Suprapubic skin (tissue), 4 donors: ENCODE data around the gene CHST12. TPM values are rescaled to one million over a fixed set of nuclear protein-coding genes. Genes with fewer than 3 reads are reported as not detected.

ENCODE experiments used
- DNase-seq, 2 donors: peaks; one replicate each; pipeline ENCODE4 v3.0.0-alpha.2; 2019; ENCODE audit warnings: low spot score in 2 of 2
- H3K27ac ChIP-seq: fragments of 200-600 bp; sonication (generic); one replicate; pipeline ENCODE4 v1.5.1; 2019
- H3K27me3 ChIP-seq: fragments of 200-600 bp; sonication (generic); one replicate; pipeline ENCODE4 v1.5.1; 2019
- H3K36me3 ChIP-seq: fragments of 200-600 bp; sonication (generic); one replicate; pipeline ENCODE4 v1.5.1; 2019
- H3K4me1 ChIP-seq: fragments of 200-600 bp; sonication (generic); one replicate; pipeline ENCODE4 v1.5.1; 2019
- H3K4me3 ChIP-seq: fragments of 200-600 bp; sonication (generic); one replicate; pipeline ENCODE4 v1.5.1; 2019; ENCODE audit warnings: mild to moderate bottlenecking
- H3K9me3 ChIP-seq: fragments of 200-600 bp; sonication (generic); one replicate; pipeline ENCODE4 v1.5.1; 2019
- EP300 ChIP-seq: sonication (generic); formaldehyde crosslinking; IDR thresholded peaks from one replicate; pipeline ENCODE4 v1.6.1; 2017; ENCODE audit warnings: antibody characterized with exemption
- POLR2A ChIP-seq, 2 donors: fragments of 450-650 bp; IDR thresholded peaks; one replicate each; pipeline ENCODE4 v1.6.1; 2017; ENCODE audit warnings: antibody characterized with exemption in 2 of 2, mild to moderate bottlenecking in 2 of 2, moderate library complexity in 2 of 2
- POLR2AphosphoS5 ChIP-seq, 3 donors: sonication (generic); formaldehyde crosslinking; IDR thresholded peaks; one replicate each; pipeline ENCODE4 v1.6.1; 2017; ENCODE audit warnings: antibody characterized with exemption in 3 of 3
- WGBS: methylation state at CpG from one replicate; pipeline ENCODE4 v1.1.5; 2018; 5-methylcytosine and 5-hydroxymethylcytosine counted together
- total RNA-seq, 4 donors: library from RNA; depleted of rRNA; stranded (reverse); fragments of >200 nt; gene quantifications; one replicate each; pipeline ENCODE4 v1.1.0, GENCODE V29; 2016
- TF ChIP-seq, protein P1 (sequence below), 2 donors: fragments of 200-600 bp in 1 of 2; fragments of 450-650 bp in 1 of 2; sonication (generic) in 1 of 2; IDR thresholded peaks; one replicate each; pipeline ENCODE4 v1.5.1; 2016 to 2019; ENCODE audit warnings: antibody characterized with exemption in 2 of 2, mild to moderate bottlenecking in 1 of 2, moderate library complexity in 1 of 2

Gene CHST12
- total RNA-seq, 4 donors from 2014 or later, result 9.9 to 55.8 (median 24.5) TPM

DNA sequence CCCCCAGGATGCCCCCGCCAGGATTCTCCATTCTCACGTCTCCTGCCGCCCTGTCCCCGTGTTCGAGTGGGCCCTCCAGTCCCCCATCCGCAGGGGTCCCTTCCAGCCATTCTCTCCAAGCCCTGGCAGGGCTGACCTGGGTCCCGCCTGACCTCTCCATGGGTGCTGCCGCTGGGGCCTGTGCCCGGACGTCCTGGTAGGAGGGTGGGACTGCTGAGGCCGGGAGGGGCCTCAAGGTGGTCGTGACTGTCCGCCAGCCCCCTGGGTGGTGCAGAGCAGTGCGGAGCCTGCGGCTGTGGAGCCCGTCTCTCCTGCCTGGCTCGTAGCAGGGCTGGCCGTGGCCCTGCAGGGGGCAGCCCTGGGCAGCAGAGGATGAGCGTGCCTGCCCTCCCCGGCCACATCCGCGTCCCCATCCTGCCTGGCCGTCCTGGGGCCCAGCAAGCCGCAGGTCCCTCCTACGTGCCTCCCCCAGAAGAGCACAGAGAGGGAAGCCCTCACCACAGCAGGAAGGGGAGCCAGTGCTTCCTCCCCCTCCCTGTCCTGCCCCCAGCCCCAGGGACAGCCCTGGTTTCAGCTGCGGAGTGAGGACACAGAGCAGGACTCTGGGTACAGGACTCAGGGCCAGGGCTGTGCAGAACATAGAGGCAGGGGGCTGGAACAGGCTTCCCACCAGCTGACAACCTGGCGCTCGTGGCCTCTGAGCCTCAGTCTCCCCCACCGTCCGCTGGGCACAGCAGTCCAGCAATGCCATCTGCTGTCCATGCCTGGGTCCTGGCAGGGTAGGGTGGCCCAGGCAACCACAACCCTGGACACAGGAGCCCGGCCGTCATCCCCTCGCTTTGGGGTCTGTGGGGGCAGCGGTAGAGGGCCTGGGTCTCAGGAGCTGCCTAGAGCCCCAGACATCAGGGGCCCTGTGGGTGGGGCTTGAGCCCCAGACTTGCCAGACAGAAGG, 74.3 kb downstream of the CHST12 start:
- H3K27ac ChIP-seq, result no peak overlapping the region
- H3K27me3 ChIP-seq, result no peaks in the 10 kb centered on the region
- TF ChIP-seq, protein P1, sequence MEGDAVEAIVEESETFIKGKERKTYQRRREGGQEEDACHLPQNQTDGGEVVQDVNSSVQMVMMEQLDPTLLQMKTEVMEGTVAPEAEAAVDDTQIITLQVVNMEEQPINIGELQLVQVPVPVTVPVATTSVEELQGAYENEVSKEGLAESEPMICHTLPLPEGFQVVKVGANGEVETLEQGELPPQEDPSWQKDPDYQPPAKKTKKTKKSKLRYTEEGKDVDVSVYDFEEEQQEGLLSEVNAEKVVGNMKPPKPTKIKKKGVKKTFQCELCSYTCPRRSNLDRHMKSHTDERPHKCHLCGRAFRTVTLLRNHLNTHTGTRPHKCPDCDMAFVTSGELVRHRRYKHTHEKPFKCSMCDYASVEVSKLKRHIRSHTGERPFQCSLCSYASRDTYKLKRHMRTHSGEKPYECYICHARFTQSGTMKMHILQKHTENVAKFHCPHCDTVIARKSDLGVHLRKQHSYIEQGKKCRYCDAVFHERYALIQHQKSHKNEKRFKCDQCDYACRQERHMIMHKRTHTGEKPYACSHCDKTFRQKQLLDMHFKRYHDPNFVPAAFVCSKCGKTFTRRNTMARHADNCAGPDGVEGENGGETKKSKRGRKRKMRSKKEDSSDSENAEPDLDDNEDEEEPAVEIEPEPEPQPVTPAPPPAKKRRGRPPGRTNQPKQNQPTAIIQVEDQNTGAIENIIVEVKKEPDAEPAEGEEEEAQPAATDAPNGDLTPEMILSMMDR (IDR thresholded peaks at IDR 0.05), result peak; percentile 45 to 76
- TF ChIP-seq EP300, result no peak
- no peak for DNase-seq
- WGBS, result 42% methylated on average over 9 of the region's 34 CpGs
- peaks cover 29% of the 10 kb centered on the region for H3K4me1 ChIP-seq
- H3K9me3 ChIP-seq, result no peaks in the 10 kb centered on the region
- no peak overlapping the region for H3K4me3 ChIP-seq
- H3K36me3 ChIP-seq, result no peaks in the 10 kb centered on the region

DNA sequence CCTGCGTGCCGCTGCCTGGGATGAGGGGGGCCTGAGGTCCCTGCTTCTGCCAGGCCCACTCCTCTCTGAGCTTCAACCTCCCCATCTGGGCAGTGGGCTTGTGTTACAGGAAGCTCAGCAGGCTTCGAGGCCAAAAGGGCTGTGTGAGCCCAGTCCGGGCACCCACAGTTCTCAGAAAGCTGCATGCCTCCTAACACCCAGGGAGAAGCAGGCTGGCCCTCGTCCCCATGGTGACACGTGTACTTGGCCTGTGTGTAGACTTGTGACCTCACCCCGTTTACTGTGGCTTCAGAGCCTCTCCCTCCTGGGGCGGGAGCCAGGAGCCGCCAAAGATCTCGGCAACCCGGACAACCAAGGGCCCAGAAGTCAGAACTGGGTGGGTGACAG, 75.0 kb downstream of the CHST12 start:
- H3K36me3 ChIP-seq, result no peaks in the 10 kb centered on the region
- H3K4me1 ChIP-seq, result peaks cover 29% of the 10 kb centered on the region
- H3K27ac ChIP-seq, result no peak overlapping the region
- no peaks in the 10 kb centered on the region for H3K9me3 ChIP-seq
- TF ChIP-seq, protein P1 (IDR thresholded peaks at IDR 0.05), result no peak
- TF ChIP-seq POLR2A (IDR thresholded peaks at IDR 0.05) (no peak), EP300 (no peak), POLR2AphosphoS5 (IDR thresholded peaks at IDR 0.05) (no peak)
- peak overlapping the region; percentile 28 for H3K4me3 ChIP-seq
- no peak for DNase-seq
- no CpG with 5 or more reads among the region's 11 CpGs for WGBS
- no peaks in the 10 kb centered on the region for H3K27me3 ChIP-seq

DNA sequence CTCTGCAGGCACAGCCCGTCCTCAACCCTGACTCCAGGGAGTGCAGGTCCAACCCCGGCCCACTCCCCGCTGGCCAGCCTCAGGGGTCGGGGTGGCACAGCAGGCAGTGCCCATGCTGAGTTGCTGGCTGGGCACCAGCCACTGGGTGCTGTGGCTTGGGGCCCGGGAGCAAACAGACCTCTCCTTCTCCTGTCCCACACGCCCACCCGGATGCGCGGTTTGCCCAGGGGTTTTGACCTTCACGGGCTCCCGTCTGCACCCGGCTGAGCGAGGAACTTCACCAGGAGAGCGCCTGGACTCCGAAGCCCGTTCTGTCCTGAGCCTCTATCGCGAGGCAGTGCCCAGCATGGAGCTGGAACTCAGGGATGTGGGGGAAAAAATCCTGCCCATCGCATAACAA, 75.4 kb downstream of the CHST12 start:
- no peak overlapping the region for H3K27ac ChIP-seq
- peaks cover 29% of the 10 kb centered on the region for H3K4me1 ChIP-seq
- peak overlapping the region; percentile 28 for H3K4me3 ChIP-seq
- H3K27me3 ChIP-seq, result no peaks in the 10 kb centered on the region
- no peaks in the 10 kb centered on the region for H3K9me3 ChIP-seq
- WGBS, result 60% methylated on average over 1 of the region's 19 CpGs
- DNase-seq, result peak in 1 of 2 donors; percentile 82
- TF ChIP-seq, protein P1 (IDR thresholded peaks at IDR 0.05), result no peak
- TF ChIP-seq POLR2A (IDR thresholded peaks at IDR 0.05) (no peak), POLR2AphosphoS5 (IDR thresholded peaks at IDR 0.05) (no peak), EP300 (no peak)
- H3K36me3 ChIP-seq, result no peaks in the 10 kb centered on the region

DNA sequence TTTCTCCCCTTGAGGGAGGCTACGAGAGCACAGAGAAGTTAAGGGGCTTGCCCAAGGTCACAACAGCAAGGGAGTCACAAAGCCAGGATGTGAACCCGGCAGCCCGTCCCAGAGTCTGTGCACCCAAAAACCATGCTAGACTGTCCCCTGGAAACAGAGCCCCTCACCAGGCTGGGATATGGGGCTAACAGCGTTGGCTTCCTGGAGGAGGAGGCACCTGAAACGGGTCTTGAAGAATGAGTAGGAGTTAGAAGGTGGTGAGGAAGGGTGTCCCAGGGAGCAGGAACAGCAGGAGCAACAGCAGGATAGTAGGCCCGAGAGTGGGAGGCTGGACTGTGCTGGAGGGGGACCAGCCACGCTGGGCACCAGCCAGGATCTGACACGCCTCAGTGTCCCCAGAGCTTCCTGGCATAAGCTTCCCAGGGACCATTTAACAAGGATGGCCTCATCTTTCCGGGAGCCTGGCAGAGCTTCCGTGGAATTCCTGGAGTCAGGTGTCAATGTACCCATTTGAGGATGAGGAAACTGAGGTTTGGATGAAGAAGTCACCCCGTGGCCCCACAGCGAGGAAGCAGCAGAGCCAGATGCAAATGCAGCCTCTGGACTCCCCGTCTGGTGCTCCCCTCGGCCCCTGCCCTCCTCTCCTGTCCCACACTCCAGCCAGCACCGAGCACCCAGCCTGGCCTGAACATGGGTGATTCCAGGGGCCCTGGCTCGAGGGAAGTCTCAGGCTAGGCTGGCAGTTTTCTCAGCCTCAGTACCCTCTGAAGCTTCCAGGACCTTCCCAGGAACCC, 76.1 kb downstream of the CHST12 start:
- 79% methylated on average over 9 of the region's 16 CpGs for WGBS
- Histone ChIP-seq H3K27me3 (no peaks in the 10 kb centered on the region), H3K4me1 (peaks cover 29% of the 10 kb centered on the region), H3K4me3 (peak overlapping the region; percentile 28), H3K27ac (no peak overlapping the region), H3K36me3 (no peaks in the 10 kb centered on the region), H3K9me3 (no peaks in the 10 kb centered on the region)
- TF ChIP-seq POLR2AphosphoS5 (IDR thresholded peaks at IDR 0.05) (no peak), POLR2A (IDR thresholded peaks at IDR 0.05) (no peak), EP300 (no peak)
- TF ChIP-seq, protein P1 (IDR thresholded peaks at IDR 0.05), result no peak
- no peak for DNase-seq

DNA sequence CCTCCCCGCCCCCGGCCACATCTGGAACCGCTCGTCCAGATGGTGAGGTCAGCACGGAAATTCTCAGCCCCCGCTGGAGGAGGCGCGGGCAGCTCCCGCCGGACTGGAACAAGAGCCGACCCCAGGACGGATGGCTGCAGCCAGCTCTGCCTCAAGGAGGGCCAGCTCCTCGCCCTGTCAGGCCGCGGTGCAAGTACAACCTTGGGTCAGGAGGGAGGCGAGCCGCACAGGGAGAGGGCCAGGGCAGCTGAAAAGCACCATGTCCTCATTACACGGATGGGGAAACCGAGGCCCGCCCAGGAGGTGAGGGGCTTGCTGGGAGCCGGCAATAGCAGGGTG, 76.6 kb downstream of the CHST12 start:
- no peak overlapping the region for H3K27ac ChIP-seq
- peaks cover 29% of the 10 kb centered on the region for H3K4me1 ChIP-seq
- peak in 1 of 2 donors; percentile 78 for DNase-seq
- H3K9me3 ChIP-seq, result no peaks in the 10 kb centered on the region
- TF ChIP-seq POLR2A (IDR thresholded peaks at IDR 0.05), result no peak
- no peak for TF ChIP-seq POLR2AphosphoS5 (IDR thresholded peaks at IDR 0.05)
- TF ChIP-seq EP300, result no peak
- TF ChIP-seq, protein P1 (IDR thresholded peaks at IDR 0.05), result no peak
- no peak overlapping the region for H3K4me3 ChIP-seq
- WGBS, result no CpG with 5 or more reads among the region's 21 CpGs
- H3K36me3 ChIP-seq, result no peaks in the 10 kb centered on the region
- no peaks in the 10 kb centered on the region for H3K27me3 ChIP-seq
